C4-2B (cell line): Measurements from ENCODE around the gene NDUFAF5.

Experiments used
- ZFX ChIP-seq: fragments of 450-650 bp; IDR thresholded peaks from 2 replicates; pipeline ENCODE4 v1.6.1; 2017
- TF ChIP-seq, protein P1 (sequence below): fragments of 450-650 bp; conservative IDR thresholded peaks from 2 replicates; pipeline ENCODE4 v1.5.1; 2017; ENCODE audit warnings: mild to moderate bottlenecking

DNA sequence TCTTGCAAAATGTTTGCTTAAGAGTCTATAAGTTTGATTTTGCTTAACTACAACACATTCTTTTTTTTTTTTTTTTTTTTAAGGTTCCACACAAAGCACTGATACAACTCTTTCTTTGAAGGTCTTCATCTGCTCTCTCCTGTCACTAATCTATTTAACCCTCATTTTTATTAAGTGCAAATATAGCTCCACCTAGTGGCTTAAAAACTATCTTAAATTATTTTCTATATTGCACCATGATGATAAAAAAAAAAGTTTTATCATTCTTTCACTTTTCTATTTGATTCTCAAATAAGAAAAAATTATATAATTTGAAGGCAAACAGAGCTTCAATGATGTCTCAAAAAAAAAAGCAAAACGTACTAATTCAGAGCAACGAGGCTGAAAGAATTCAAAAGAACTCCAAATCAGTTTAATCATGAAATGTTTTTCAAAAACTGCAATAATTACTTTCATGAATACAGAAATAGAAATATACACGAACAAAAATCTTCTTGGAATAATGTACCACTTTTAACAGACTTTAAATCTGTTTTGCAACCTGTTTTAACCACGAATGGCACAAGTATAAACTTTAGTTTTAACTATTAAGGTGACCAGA lies 12.9 kb upstream of the NDUFAF5 start:
- TF ChIP-seq, protein P1, sequence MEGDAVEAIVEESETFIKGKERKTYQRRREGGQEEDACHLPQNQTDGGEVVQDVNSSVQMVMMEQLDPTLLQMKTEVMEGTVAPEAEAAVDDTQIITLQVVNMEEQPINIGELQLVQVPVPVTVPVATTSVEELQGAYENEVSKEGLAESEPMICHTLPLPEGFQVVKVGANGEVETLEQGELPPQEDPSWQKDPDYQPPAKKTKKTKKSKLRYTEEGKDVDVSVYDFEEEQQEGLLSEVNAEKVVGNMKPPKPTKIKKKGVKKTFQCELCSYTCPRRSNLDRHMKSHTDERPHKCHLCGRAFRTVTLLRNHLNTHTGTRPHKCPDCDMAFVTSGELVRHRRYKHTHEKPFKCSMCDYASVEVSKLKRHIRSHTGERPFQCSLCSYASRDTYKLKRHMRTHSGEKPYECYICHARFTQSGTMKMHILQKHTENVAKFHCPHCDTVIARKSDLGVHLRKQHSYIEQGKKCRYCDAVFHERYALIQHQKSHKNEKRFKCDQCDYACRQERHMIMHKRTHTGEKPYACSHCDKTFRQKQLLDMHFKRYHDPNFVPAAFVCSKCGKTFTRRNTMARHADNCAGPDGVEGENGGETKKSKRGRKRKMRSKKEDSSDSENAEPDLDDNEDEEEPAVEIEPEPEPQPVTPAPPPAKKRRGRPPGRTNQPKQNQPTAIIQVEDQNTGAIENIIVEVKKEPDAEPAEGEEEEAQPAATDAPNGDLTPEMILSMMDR, result peak; percentile 65
- no peak for TF ChIP-seq ZFX
